Skin of body (tissue), 2 donors: ENCODE data around the gene MYO6. TPM values are rescaled to one million over a fixed set of nuclear protein-coding genes. Genes with fewer than 3 reads are reported as not detected.

Source experiments
- DNase-seq: peaks from one replicate; lab custom pipeline; 2025; lab: John Stamatoyannopoulos, UW
- total RNA-seq: library from RNA; depleted of rRNA; stranded (reverse); fragments of >200 nt; gene quantifications from one replicate; pipeline ENCODE4 v1.2.3, GENCODE V29; 2014

The MYO6 gene
- total RNA-seq, 1 donor from 2014 or later = 20.2 TPM

- no peak for DNase-seq
Measured at GRCh38 chr6:75824160-75824559, 75.1 kb downstream of the MYO6 start.

GRCh38 chr6:75827163-75827562 is 78.1 kb downstream of the MYO6 start:
- no peak for DNase-seq

- no peak for DNase-seq
Measured at GRCh38 chr6:75830959-75831885, 82.2 kb downstream of the MYO6 start.

- no peak for DNase-seq
Measured at GRCh38 chr6:75834447-75834846, 85.4 kb downstream of the MYO6 start.

GRCh38 chr6:75842191-75842590 is 93.2 kb downstream of the MYO6 start:
- no peak for DNase-seq

- no peak for DNase-seq
Measured at GRCh38 chr6:75842732-75843131, 93.7 kb downstream of the MYO6 start.

- no peak for DNase-seq
Measured at GRCh38 chr6:75843396-75843795, 94.4 kb downstream of the MYO6 start.

- DNase-seq = no peak
Measured at GRCh38 chr6:75848274-75848673, 99.2 kb downstream of the MYO6 start.

- DNase-seq = no peak
Measured at GRCh38 chr6:75849329-75850025, 100.4 kb downstream of the MYO6 start.

GRCh38 chr6:75850026-75850833 is 101.2 kb downstream of the MYO6 start:
- no peak for DNase-seq

- DNase-seq = no peak
Measured at GRCh38 chr6:75852721-75853120, 103.7 kb downstream of the MYO6 start.

GRCh38 chr6:75853806-75854205 is 104.8 kb downstream of the MYO6 start:
- DNase-seq = no peak

- no peak for DNase-seq
Measured at GRCh38 chr6:75855052-75855451, 106.0 kb downstream of the MYO6 start.

GRCh38 chr6:75856902-75857301 is 107.9 kb downstream of the MYO6 start:
- no peak for DNase-seq

GRCh38 chr6:75863001-75863400 is 114.0 kb downstream of the MYO6 start:
- DNase-seq = no peak

GRCh38 chr6:75863784-75864183 is 114.7 kb downstream of the MYO6 start:
- DNase-seq = no peak

GRCh38 chr6:75864446-75864845 is 115.4 kb downstream of the MYO6 start:
- no peak for DNase-seq

GRCh38 chr6:75870389-75870788 is 121.3 kb downstream of the MYO6 start:
- DNase-seq = no peak

GRCh38 chr6:75874224-75874623 is 125.2 kb downstream of the MYO6 start:
- no peak for DNase-seq

GRCh38 chr6:75876152-75876551 is 127.1 kb downstream of the MYO6 start:
- DNase-seq = no peak

- no peak for DNase-seq
Measured at GRCh38 chr6:75880305-75880704, 131.3 kb downstream of the MYO6 start.

- DNase-seq = no peak
Measured at GRCh38 chr6:75882734-75883133, 133.7 kb downstream of the MYO6 start.
